Liver (tissue), 3 donors: ENCODE data around the gene PCNT.

Experiments used
- CTCF ChIP-seq: fragments of 150-350 bp; IDR thresholded peaks from 2 replicates; pipeline ENCODE4 v1.5.1; 2017; ENCODE audit warnings: improper control_type of control experiment, low read depth, low read length; ENCODE audit not compliant: missing input control
- RAD21 ChIP-seq, 2 donors: IDR thresholded peaks; 2 replicates each; pipeline ENCODE4 v1.6.1; 2016; ENCODE audit warnings: antibody characterized with exemption in 2 of 2, mild to moderate bottlenecking in 2 of 2
- donor health status: healthy.
- donor health status: healthy.

GRCh38 chr21:46388896-46389295, 64.9 kb downstream of the PCNT start:
- TF ChIP-seq CTCF (no peak), RAD21 (IDR thresholded peaks at IDR 0.05) (no peak)
